Measurements from ENCODE around the gene BMPR2. TPM values are rescaled to one million over a fixed set of nuclear protein-coding genes. Genes with fewer than 3 reads are reported as not detected.

BMPR2 gene
- polyA plus RNA-seq, 1 donor (not counting 4 experiments of a cell fraction or from before 2014, with no cell fraction given), result 31.9 TPM

DNA sequence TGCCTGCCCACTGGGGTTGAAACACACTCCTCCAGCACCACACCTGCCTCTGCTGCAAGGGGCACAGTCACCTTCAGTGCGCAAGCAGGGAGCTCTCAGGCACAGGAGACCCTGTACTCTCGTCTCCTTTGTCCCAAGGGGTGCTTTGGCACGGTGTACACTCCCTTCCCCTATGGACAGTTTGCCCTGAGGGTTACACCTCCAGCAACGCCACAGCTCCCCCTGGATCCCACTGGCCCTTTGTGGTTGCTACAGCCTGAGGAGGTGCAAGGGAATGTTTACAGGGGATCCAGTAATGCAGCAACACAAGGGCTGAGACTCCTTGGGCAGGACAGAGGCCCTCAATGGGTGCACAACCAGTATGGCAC, 213.4 kb downstream of the BMPR2 start:
- Histone ChIP-seq H2AFZ (ENCODE audit: control insufficient read depth, low read length) (no peak overlapping the region), H4K20me1 (ENCODE audit: control insufficient read depth, extremely low read depth, insufficient read depth, low read length) (no peaks in the 10 kb centered on the region)

DNA sequence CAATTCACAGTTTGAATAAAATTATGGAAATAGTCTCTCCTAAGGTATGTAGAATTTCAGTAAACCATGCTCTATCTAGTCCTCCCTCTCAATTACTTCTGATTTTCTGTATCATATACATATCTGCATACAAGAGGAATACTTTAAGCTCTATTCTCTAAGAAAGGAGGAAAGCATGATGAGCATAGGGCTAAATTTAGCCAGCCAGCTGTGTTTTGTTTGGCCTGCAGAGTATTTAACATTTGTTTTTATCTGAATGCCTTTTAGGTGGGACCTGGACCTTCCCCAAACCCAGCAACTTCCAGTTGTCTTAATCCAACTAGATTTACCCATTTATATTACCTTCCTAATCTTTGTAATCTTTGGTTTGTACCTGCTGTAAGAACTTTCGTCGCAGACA, 216.4 kb downstream of the BMPR2 start:
- Histone ChIP-seq H3K79me2 (ENCODE audit: control insufficient read depth, insufficient read depth, low read length) (no peaks in the 10 kb centered on the region), H2AFZ (ENCODE audit: control insufficient read depth, low read length) (no peak overlapping the region), H3K9ac (ENCODE audit: control insufficient read depth, extremely low read depth, insufficient read depth, low read length) (no peak overlapping the region), H3K4me3 (ENCODE audit: control insufficient read depth in 2 of 3, extremely low read depth in 1 of 3, insufficient read depth in 2 of 3, low read depth in 1 of 3, low read length in 3 of 3) (no peak overlapping the region), H3K9me1 (ENCODE audit: control insufficient read depth, extremely low read depth, insufficient read depth, low read length) (no peaks in the 10 kb centered on the region), H3K27me3 (ENCODE audit: control insufficient read depth, extremely low read depth, insufficient read depth, low read length) (no peaks in the 10 kb centered on the region), H3K36me3 (ENCODE audit: control insufficient read depth in 2 of 2, extremely low read depth in 1 of 2, insufficient read depth in 2 of 2, low read length in 2 of 2) (no peaks in the 10 kb centered on the region), H4K20me1 (ENCODE audit: control insufficient read depth, extremely low read depth, insufficient read depth, low read length) (no peaks in the 10 kb centered on the region), H3K4me1 (ENCODE audit: control insufficient read depth, extremely low read depth, insufficient read depth, low read length) (peaks cover 7% of the 10 kb centered on the region), H3K4me2 (ENCODE audit: control insufficient read depth, extremely low read depth, insufficient read depth, low read depth, low read length) (no peak overlapping the region), H3K27ac (ENCODE audit: control insufficient read depth, insufficient read depth, low read length) (no peak overlapping the region), H3K9me3 (ENCODE audit: control insufficient read depth, low read depth, low read length) (no peaks in the 10 kb centered on the region)
- TF ChIP-seq, protein P1, sequence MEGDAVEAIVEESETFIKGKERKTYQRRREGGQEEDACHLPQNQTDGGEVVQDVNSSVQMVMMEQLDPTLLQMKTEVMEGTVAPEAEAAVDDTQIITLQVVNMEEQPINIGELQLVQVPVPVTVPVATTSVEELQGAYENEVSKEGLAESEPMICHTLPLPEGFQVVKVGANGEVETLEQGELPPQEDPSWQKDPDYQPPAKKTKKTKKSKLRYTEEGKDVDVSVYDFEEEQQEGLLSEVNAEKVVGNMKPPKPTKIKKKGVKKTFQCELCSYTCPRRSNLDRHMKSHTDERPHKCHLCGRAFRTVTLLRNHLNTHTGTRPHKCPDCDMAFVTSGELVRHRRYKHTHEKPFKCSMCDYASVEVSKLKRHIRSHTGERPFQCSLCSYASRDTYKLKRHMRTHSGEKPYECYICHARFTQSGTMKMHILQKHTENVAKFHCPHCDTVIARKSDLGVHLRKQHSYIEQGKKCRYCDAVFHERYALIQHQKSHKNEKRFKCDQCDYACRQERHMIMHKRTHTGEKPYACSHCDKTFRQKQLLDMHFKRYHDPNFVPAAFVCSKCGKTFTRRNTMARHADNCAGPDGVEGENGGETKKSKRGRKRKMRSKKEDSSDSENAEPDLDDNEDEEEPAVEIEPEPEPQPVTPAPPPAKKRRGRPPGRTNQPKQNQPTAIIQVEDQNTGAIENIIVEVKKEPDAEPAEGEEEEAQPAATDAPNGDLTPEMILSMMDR (optimal IDR thresholded peaks at IDR 0.05 in 1 of 3, IDR thresholded peaks at IDR 0.05 in 1 of 3, conservative IDR thresholded peaks at IDR 0.05 in 1 of 3; ENCODE audit: extremely low read depth in 1 of 3, insufficient read depth in 2 of 3, low read length in 3 of 3), result no peak
- no peak for TF ChIP-seq EZH2 (IDR thresholded peaks at IDR 0.05; ENCODE audit: low read length)
- dilution Hi-C loops (cut with MboI; ENCODE audit: extremely low pct_ligation_motif_present, low sequenced_read_pairs), result no loop called here
- FAIRE-seq (no peak), DNase-seq (ENCODE audit: low read depth, low spot score) (no peak)

More for the DNA sequence above, 213.4 kb downstream of the BMPR2 start:
- DNase-seq (ENCODE audit: low read depth, low spot score) (no peak), FAIRE-seq (no peak)
- Histone ChIP-seq H3K79me2 (ENCODE audit: control insufficient read depth, insufficient read depth, low read length) (no peaks in the 10 kb centered on the region), H3K4me3 (ENCODE audit: control insufficient read depth in 2 of 3, extremely low read depth in 1 of 3, insufficient read depth in 2 of 3, low read depth in 1 of 3, low read length in 3 of 3) (no peak overlapping the region), H3K4me2 (ENCODE audit: control insufficient read depth, extremely low read depth, insufficient read depth, low read depth, low read length) (no peak overlapping the region), H3K9me3 (ENCODE audit: control insufficient read depth, low read depth, low read length) (no peaks in the 10 kb centered on the region), H3K27me3 (ENCODE audit: control insufficient read depth, extremely low read depth, insufficient read depth, low read length) (no peaks in the 10 kb centered on the region), H3K4me1 (ENCODE audit: control insufficient read depth, extremely low read depth, insufficient read depth, low read length) (peaks cover 7% of the 10 kb centered on the region), H3K27ac (ENCODE audit: control insufficient read depth, insufficient read depth, low read length) (no peak overlapping the region), H3K9me1 (ENCODE audit: control insufficient read depth, extremely low read depth, insufficient read depth, low read length) (no peaks in the 10 kb centered on the region), H3K36me3 (ENCODE audit: control insufficient read depth in 2 of 2, extremely low read depth in 1 of 2, insufficient read depth in 2 of 2, low read length in 2 of 2) (no peaks in the 10 kb centered on the region), H3K9ac (ENCODE audit: control insufficient read depth, extremely low read depth, insufficient read depth, low read length) (no peak overlapping the region)
- TF ChIP-seq EZH2 (IDR thresholded peaks at IDR 0.05; ENCODE audit: low read length), result no peak
- TF ChIP-seq, protein P1 (optimal IDR thresholded peaks at IDR 0.05 in 1 of 3, IDR thresholded peaks at IDR 0.05 in 1 of 3, conservative IDR thresholded peaks at IDR 0.05 in 1 of 3; ENCODE audit: extremely low read depth in 1 of 3, insufficient read depth in 2 of 3, low read length in 3 of 3), result no peak
- dilution Hi-C loops (cut with MboI; ENCODE audit: extremely low pct_ligation_motif_present, low sequenced_read_pairs), result no loop called here

All from keratinocyte (primary cell).